ENCODE results near the gene METTL24.

GRCh38 chr6:110341067-110341466 is 17.1 kb downstream of the METTL24 start:
- TF ChIP-seq, protein P1, sequence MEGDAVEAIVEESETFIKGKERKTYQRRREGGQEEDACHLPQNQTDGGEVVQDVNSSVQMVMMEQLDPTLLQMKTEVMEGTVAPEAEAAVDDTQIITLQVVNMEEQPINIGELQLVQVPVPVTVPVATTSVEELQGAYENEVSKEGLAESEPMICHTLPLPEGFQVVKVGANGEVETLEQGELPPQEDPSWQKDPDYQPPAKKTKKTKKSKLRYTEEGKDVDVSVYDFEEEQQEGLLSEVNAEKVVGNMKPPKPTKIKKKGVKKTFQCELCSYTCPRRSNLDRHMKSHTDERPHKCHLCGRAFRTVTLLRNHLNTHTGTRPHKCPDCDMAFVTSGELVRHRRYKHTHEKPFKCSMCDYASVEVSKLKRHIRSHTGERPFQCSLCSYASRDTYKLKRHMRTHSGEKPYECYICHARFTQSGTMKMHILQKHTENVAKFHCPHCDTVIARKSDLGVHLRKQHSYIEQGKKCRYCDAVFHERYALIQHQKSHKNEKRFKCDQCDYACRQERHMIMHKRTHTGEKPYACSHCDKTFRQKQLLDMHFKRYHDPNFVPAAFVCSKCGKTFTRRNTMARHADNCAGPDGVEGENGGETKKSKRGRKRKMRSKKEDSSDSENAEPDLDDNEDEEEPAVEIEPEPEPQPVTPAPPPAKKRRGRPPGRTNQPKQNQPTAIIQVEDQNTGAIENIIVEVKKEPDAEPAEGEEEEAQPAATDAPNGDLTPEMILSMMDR (IDR thresholded peaks at IDR 0.05; ENCODE audit: control extremely low read depth in 1 of 3, insufficient read depth in 1 of 3, low read depth in 1 of 3, low read length in 3 of 3): no peak
- TF ChIP-seq SIX5 (IDR thresholded peaks at IDR 0.05; ENCODE audit: low read depth, low read length) (no peak), MAFK (IDR thresholded peaks at IDR 0.05; ENCODE audit: low read depth, low read length) (no peak), POLR2A (IDR thresholded peaks at IDR 0.05; ENCODE audit: control extremely low read depth in 1 of 2, low read depth in 2 of 2, low read length in 2 of 2) (no peak), SP1 (IDR thresholded peaks at IDR 0.05; ENCODE audit: low read depth, low read length) (no peak), RAD21 (IDR thresholded peaks at IDR 0.05 in 1 of 2, conservative IDR thresholded peaks at IDR 0.05 in 1 of 2; ENCODE audit: low read depth in 2 of 2, low read length in 2 of 2) (no peak), ZNF274 (IDR thresholded peaks at IDR 0.05; ENCODE audit: borderline replicate concordance, extremely low read depth, low read length) (no peak), POLR2AphosphoS5 (IDR thresholded peaks at IDR 0.05; ENCODE audit: low read depth, low read length) (no peak), RFX5 (IDR thresholded peaks at IDR 0.05; ENCODE audit: borderline replicate concordance, low read depth, low read length) (no peak)
